SU-DHL-6 (cell line): ENCODE measurements around the gene PNPLA2.

ENCODE experiments used
- H2AFZ ChIP-seq: fragments of 200-600 bp; sonication (generic); 2 replicates; pipeline ENCODE4 v1.6.1; 2014; ENCODE audit warnings: low read depth, mild to moderate bottlenecking, moderate library complexity, mixed read lengths, antibody characterized with exemption, low read length; ENCODE audit not compliant: severe bottlenecking
- H3F3A ChIP-seq: fragments of 200-600 bp; shearing (Covaris generic); 2 replicates; pipeline ENCODE4 v1.6.0; 2016; ENCODE audit warnings: antibody characterized with exemption, mild to moderate bottlenecking; ENCODE audit not compliant: insufficient read depth
- H3K27ac ChIP-seq: fragments of 200-600 bp; sonication (generic); 2 replicates; pipeline ENCODE4 v1.5.1; 2016; ENCODE audit warnings: low read depth, mild to moderate bottlenecking, low read length, moderate library complexity, mixed read lengths
- H3K27me3 ChIP-seq: fragments of 200-600 bp; sonication (generic), shearing (Covaris generic); 2 replicates; pipeline ENCODE4 v1.6.0; 2014; ENCODE audit warnings: mild to moderate bottlenecking, low read length
- H3K36me3 ChIP-seq: fragments of 200-600 bp; sonication (generic); 2 replicates; pipeline ENCODE4 v1.6.1; 2014; ENCODE audit warnings: mild to moderate bottlenecking, low read length, mixed read lengths
- H3K4me2 ChIP-seq: fragments of 300-600, 200-600 bp; shearing (Covaris generic), sonication (generic); 2 replicates; pipeline ENCODE4 v1.6.0; 2014; ENCODE audit warnings: low read length, low read depth, mild to moderate bottlenecking; ENCODE audit not compliant: poor library complexity, severe bottlenecking
- H3K4me3 ChIP-seq: fragments of 200-600 bp; sonication (generic); 2 replicates; pipeline ENCODE4 v1.5.1; 2014; ENCODE audit warnings: antibody characterized with exemption, low read length, mild to moderate bottlenecking, mixed read lengths; ENCODE audit not compliant: insufficient read depth, poor library complexity, severe bottlenecking
- H3K79me2 ChIP-seq: fragments of 200-600 bp; sonication (generic); 2 replicates; pipeline ENCODE4 v1.6.1; 2014; ENCODE audit warnings: mild to moderate bottlenecking, low read length, moderate library complexity; ENCODE audit not compliant: insufficient read depth
- H3K9ac ChIP-seq: fragments of 200-600 bp; sonication (generic); 2 replicates; pipeline ENCODE4 v1.7.0; 2014; ENCODE audit warnings: mild to moderate bottlenecking, low read length
- H3K9me2 ChIP-seq: fragments of 200-600 bp; sonication (generic); replicated peaks from 2 replicates; pipeline ENCODE4 v1.6.1; 2014; ENCODE audit warnings: low read length; ENCODE audit not compliant: insufficient read depth
- H3K9me3 ChIP-seq: fragments of 200-600 bp; sonication (generic); 2 replicates; pipeline ENCODE4 v1.6.1; 2014; ENCODE audit warnings: low read length, mixed read lengths; ENCODE audit not compliant: insufficient read depth
- H4K20me1 ChIP-seq: fragments of 200-600 bp; sonication (generic); 2 replicates; pipeline ENCODE4 v1.6.1; 2014; ENCODE audit warnings: low read depth, mild to moderate bottlenecking, antibody characterized with exemption, low read length, moderate library complexity, mixed read lengths
- EZH2phosphoT487 ChIP-seq: fragments of 200-600 bp; sonication (generic), shearing (Covaris generic); conservative IDR thresholded peaks from 2 replicates; pipeline ENCODE4 v1.6.1; 2018; ENCODE audit warnings: mild to moderate bottlenecking, antibody characterized with exemption, low read length, moderate library complexity, mixed read lengths
- TF ChIP-seq, protein P1 (sequence below): fragments of 200-600 bp; sonication (generic); IDR thresholded peaks from one replicate; pipeline ENCODE4 v1.5.1; 2017; ENCODE audit warnings: antibody characterized with exemption, mild to moderate bottlenecking, low read length, moderate library complexity; ENCODE audit not compliant: insufficient read depth, poor library complexity, severe bottlenecking

Gene PNPLA2

DNA sequence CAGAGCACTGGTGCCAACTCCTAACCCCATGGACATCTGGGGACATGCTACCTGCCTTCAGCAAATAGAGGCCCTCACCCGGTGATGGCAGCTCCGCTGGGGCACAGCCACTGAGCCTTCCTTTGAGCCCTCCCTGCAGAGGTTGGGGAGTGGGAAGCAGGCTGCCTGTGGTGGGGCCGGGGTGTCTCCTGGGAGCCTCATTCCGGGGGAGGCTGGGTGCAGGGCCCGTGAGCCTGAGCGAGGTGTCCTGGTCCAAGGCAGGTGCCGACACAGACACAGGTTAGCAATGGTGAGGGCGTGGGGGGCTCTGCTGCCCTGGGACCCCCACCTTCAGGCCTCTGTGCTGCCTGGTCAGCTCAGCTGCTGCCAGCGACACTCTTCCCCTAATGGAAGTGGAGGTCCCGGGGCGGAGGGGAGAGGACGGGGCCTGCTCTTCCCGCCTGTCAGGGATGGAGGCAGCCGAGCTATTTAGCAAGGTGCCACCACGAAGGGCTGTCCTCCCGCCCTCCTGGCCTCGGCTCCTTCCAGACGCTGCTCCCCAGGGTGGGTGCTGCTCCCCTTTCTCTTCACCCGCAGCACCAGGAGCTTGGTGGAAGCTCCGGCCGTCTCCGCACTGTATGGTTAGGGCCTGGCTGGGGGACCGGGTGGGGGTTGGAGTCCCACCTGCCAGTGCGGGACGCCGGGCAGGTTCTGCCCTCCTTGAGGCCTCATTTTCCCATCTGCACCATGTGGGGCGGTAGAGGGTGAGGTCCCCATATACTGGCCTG, 35.2 kb downstream of the PNPLA2 start:
- H3K36me3 ChIP-seq = no peaks in the 10 kb centered on the region
- no peak overlapping the region for H3K4me3 ChIP-seq
- no peaks in the 10 kb centered on the region for H3K9me2 ChIP-seq
- no peak overlapping the region for H3K27ac ChIP-seq
- no peaks in the 10 kb centered on the region for H3F3A ChIP-seq
- no peak overlapping the region for H3K4me2 ChIP-seq
- no peaks in the 10 kb centered on the region for H3K9me3 ChIP-seq
- no peak for TF ChIP-seq EZH2phosphoT487
- TF ChIP-seq, protein P1, sequence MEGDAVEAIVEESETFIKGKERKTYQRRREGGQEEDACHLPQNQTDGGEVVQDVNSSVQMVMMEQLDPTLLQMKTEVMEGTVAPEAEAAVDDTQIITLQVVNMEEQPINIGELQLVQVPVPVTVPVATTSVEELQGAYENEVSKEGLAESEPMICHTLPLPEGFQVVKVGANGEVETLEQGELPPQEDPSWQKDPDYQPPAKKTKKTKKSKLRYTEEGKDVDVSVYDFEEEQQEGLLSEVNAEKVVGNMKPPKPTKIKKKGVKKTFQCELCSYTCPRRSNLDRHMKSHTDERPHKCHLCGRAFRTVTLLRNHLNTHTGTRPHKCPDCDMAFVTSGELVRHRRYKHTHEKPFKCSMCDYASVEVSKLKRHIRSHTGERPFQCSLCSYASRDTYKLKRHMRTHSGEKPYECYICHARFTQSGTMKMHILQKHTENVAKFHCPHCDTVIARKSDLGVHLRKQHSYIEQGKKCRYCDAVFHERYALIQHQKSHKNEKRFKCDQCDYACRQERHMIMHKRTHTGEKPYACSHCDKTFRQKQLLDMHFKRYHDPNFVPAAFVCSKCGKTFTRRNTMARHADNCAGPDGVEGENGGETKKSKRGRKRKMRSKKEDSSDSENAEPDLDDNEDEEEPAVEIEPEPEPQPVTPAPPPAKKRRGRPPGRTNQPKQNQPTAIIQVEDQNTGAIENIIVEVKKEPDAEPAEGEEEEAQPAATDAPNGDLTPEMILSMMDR = no peak
- no peaks in the 10 kb centered on the region for H3K27me3 ChIP-seq
- H3K79me2 ChIP-seq = no peaks in the 10 kb centered on the region
- H2AFZ ChIP-seq = no peak overlapping the region
- H3K9ac ChIP-seq = no peak overlapping the region
- H4K20me1 ChIP-seq = no peaks in the 10 kb centered on the region

DNA sequence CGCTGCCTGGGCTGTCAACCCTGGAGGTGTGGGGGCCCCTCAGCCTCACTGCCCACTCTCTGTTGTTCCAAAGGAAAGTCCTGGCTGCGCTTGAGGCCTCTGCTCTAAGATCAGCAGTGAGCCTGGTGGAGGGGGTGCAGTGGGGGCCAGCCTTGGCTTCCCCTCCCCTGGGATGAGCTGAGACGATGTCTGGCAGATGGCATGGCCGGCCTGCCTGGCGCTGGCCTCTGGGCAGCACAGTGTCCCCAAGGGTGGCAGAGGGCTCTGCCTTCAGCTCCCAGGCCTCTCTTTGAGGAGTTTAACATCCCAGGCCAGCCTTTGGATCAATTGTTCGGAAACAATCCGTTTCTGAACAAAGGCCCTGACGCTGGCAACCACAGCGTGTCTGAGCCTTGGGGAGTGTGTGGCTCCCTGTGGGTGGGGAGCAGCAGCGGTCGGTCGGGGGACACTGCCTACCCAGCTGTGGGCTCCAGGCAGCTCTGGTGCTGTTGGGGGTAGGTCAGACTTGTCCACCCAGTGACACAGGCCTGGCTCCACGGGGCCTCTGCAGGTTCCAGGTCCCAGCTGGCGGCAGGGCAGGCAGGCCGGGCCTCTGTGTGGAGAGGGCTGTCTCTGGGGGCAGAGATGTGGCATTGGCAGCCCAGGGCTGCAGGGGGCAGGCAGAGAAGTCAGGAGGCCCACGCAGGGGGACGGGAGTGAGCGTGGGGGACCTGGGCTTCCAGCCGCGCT, 36.1 kb downstream of the PNPLA2 start:
- no peak overlapping the region for H3K27ac ChIP-seq
- H4K20me1 ChIP-seq = no peaks in the 10 kb centered on the region
- no peaks in the 10 kb centered on the region for H3K9me2 ChIP-seq
- H3K36me3 ChIP-seq = no peaks in the 10 kb centered on the region
- no peak overlapping the region for H3K9ac ChIP-seq
- H3K4me2 ChIP-seq = no peak overlapping the region
- no peaks in the 10 kb centered on the region for H3K9me3 ChIP-seq
- H2AFZ ChIP-seq = no peak overlapping the region
- no peaks in the 10 kb centered on the region for H3K79me2 ChIP-seq
- no peaks in the 10 kb centered on the region for H3K27me3 ChIP-seq
- H3K4me3 ChIP-seq = no peak overlapping the region
- TF ChIP-seq, protein P1 = no peak
- no peak for TF ChIP-seq EZH2phosphoT487
- H3F3A ChIP-seq = no peaks in the 10 kb centered on the region

DNA sequence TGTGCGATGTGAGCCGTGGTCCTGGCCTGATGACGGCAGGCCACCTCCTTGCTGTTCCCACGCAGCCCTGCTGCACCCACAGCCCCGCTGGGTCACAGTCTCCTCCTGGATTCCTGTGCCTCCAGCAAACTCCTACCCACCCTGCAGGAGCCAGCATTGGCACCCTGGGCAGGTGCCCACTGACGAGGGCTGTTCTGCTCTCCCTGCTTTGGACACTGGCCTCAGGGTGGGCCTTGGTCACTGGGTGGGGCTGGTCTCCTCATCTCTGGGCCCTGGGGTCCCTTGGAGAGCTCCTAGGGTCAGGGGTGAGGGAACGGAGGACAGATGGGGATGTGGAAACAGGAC, 36.6 kb downstream of the PNPLA2 start:
- Histone ChIP-seq H3K4me2 (no peak overlapping the region), H3K27me3 (no peaks in the 10 kb centered on the region), H3K9ac (no peak overlapping the region), H3K36me3 (no peaks in the 10 kb centered on the region), H3F3A (no peaks in the 10 kb centered on the region), H4K20me1 (no peaks in the 10 kb centered on the region), H3K4me3 (no peak overlapping the region), H3K27ac (no peak overlapping the region), H3K9me3 (no peaks in the 10 kb centered on the region), H3K9me2 (no peaks in the 10 kb centered on the region), H3K79me2 (no peaks in the 10 kb centered on the region), H2AFZ (no peak overlapping the region)
- no peak for TF ChIP-seq EZH2phosphoT487
- TF ChIP-seq, protein P1 = no peak
